Mesendoderm (in vitro differentiated cells): ENCODE measurements around the gene MEIS1.
A peak's percentile ranks its signal among the peaks of the same experiment; 100 is the strongest.

Experiments used
- DNase-seq: peaks from one replicate; pipeline ENCODE4 v3.0.0; 2013
- H2AK5ac ChIP-seq: 2 replicates; pipeline ENCODE4 v1.6.1; 2013; ENCODE audit warnings: low read length, inconsistent platforms
- H2BK120ac ChIP-seq: 2 replicates; pipeline ENCODE4 v1.6.1; 2013; ENCODE audit warnings: low read depth, mild to moderate bottlenecking, low read length, moderate library complexity, mixed read lengths
- H2BK15ac ChIP-seq: replicated peaks from 2 replicates; pipeline ENCODE4 v1.6.1; 2013; ENCODE audit warnings: low read depth, mild to moderate bottlenecking, moderate library complexity
- H2BK5ac ChIP-seq: 2 replicates; pipeline ENCODE4 v1.6.1; 2013; ENCODE audit warnings: low read length, inconsistent platforms
- H3K18ac ChIP-seq: 2 replicates; pipeline ENCODE4 v1.6.1; 2013; ENCODE audit warnings: mild to moderate bottlenecking, low read length, mixed read lengths
- H3K23ac ChIP-seq: one replicate; pipeline ENCODE4 v1.6.1; 2013; ENCODE audit warnings: low read length
- H3K27ac ChIP-seq: 2 replicates; pipeline ENCODE4 v1.5.1; 2013; ENCODE audit warnings: low read depth, mild to moderate bottlenecking, inconsistent platforms, low read length, moderate library complexity
- H3K27me3 ChIP-seq: 2 replicates; pipeline ENCODE4 v1.6.1; 2013; ENCODE audit warnings: low read length, control low read depth, mild to moderate bottlenecking, inconsistent platforms; ENCODE audit not compliant: insufficient read depth, poor library complexity
- H3K36me3 ChIP-seq: 2 replicates; pipeline ENCODE4 v1.6.1; 2013; ENCODE audit warnings: low read length, inconsistent platforms; ENCODE audit not compliant: control insufficient read depth, insufficient read depth
- H3K4ac ChIP-seq: one replicate; pipeline ENCODE4 v1.6.1; 2013; ENCODE audit warnings: low read depth, mild to moderate bottlenecking, low read length, moderate library complexity
- H3K4me1 ChIP-seq: 2 replicates; pipeline ENCODE4 v1.6.1; 2013; ENCODE audit warnings: low read depth, low read length, inconsistent platforms; ENCODE audit not compliant: control insufficient read depth
- H3K4me2 ChIP-seq: 2 replicates; pipeline ENCODE4 v1.6.1; 2013; ENCODE audit warnings: low read length
- H3K4me3 ChIP-seq: 2 replicates; pipeline ENCODE4 v1.5.1; 2013; ENCODE audit warnings: mild to moderate bottlenecking, low read length
- H3K56ac ChIP-seq: one replicate; pipeline ENCODE4 v1.6.1; 2013; ENCODE audit warnings: low read length
- H3K79me1 ChIP-seq: 2 replicates; pipeline ENCODE4 v1.6.1; 2013; ENCODE audit warnings: low read length, inconsistent platforms
- H3K79me2 ChIP-seq: 2 replicates; pipeline ENCODE4 v1.6.1; 2013; ENCODE audit warnings: mild to moderate bottlenecking, low read length; ENCODE audit not compliant: control insufficient read depth, insufficient read depth
- H3K9ac ChIP-seq: 2 replicates; pipeline ENCODE4 v1.6.1; 2013; ENCODE audit warnings: low read length, inconsistent platforms
- H4K5ac ChIP-seq: one replicate; pipeline ENCODE4 v1.6.1; 2013; ENCODE audit warnings: low read length
- H4K8ac ChIP-seq: one replicate; pipeline ENCODE4 v1.6.1; 2013; ENCODE audit warnings: low read depth, mild to moderate bottlenecking, control low read depth, low read length, moderate library complexity
- WGBS: extraction: QIAGEN DNeasy Blood & Tissue Kit; methylation state at CpG from one replicate; pipeline ENCODE4 v1.1.7; 2013; ENCODE audit warnings: low lambda C conversion rate, missing lambda C conversion rate; ENCODE audit not compliant: insufficient coverage; ENCODE audit errors: extremely low coverage; 5-methylcytosine and 5-hydroxymethylcytosine counted together

MEIS1 gene

GRCh38 chr2:66421612-66422011, 13.3 kb upstream of the MEIS1 start:
- H2AK5ac ChIP-seq, result no peak overlapping the region

GRCh38 chr2:66423391-66424124, 11.4 kb upstream of the MEIS1 start:
- no peak overlapping the region for H3K4me2 ChIP-seq
- H3K4me1 ChIP-seq, result no peaks in the 10 kb centered on the region
- no peak overlapping the region for H4K8ac ChIP-seq
- no peak overlapping the region for H2BK15ac ChIP-seq
- H3K4ac ChIP-seq, result no peak overlapping the region
- H3K27ac ChIP-seq, result no peak overlapping the region
- H3K79me2 ChIP-seq, result no peaks in the 10 kb centered on the region
- WGBS, result no CpG with 5 or more reads among the region's 2 CpGs
- H4K5ac ChIP-seq, result no peak overlapping the region
- H2AK5ac ChIP-seq, result no peak overlapping the region
- H2BK120ac ChIP-seq, result no peak overlapping the region
- H3K18ac ChIP-seq, result no peak overlapping the region
- H2BK5ac ChIP-seq, result no peak overlapping the region
- H3K56ac ChIP-seq, result no peak overlapping the region
- no peak for DNase-seq
- no peaks in the 10 kb centered on the region for H3K79me1 ChIP-seq
- H3K4me3 ChIP-seq, result no peak overlapping the region
- H3K9ac ChIP-seq, result no peak overlapping the region
- H3K27me3 ChIP-seq, result peaks cover 7% of the 10 kb centered on the region
- no peaks in the 10 kb centered on the region for H3K36me3 ChIP-seq
- no peak overlapping the region for H3K23ac ChIP-seq

More at GRCh38 chr2:66421612-66422011, 13.3 kb upstream of the MEIS1 start:
- Histone ChIP-seq H2BK120ac (no peak overlapping the region), H3K18ac (no peak overlapping the region), H2BK5ac (no peak overlapping the region), H3K27me3 (peaks cover 5% of the 10 kb centered on the region), H3K36me3 (no peaks in the 10 kb centered on the region), H3K56ac (no peak overlapping the region), H3K23ac (no peak overlapping the region), H3K79me2 (no peaks in the 10 kb centered on the region), H3K4me3 (no peak overlapping the region), H3K27ac (no peak overlapping the region), H3K4me1 (no peaks in the 10 kb centered on the region), H3K9ac (no peak overlapping the region), H3K79me1 (no peaks in the 10 kb centered on the region), H2BK15ac (no peak overlapping the region), H4K5ac (no peak overlapping the region), H4K8ac (no peak overlapping the region), H3K4ac (no peak overlapping the region), H3K4me2 (no peak overlapping the region)
- WGBS, result no CpG with 5 or more reads among the region's 1 CpG
- DNase-seq, result no peak

DNA sequence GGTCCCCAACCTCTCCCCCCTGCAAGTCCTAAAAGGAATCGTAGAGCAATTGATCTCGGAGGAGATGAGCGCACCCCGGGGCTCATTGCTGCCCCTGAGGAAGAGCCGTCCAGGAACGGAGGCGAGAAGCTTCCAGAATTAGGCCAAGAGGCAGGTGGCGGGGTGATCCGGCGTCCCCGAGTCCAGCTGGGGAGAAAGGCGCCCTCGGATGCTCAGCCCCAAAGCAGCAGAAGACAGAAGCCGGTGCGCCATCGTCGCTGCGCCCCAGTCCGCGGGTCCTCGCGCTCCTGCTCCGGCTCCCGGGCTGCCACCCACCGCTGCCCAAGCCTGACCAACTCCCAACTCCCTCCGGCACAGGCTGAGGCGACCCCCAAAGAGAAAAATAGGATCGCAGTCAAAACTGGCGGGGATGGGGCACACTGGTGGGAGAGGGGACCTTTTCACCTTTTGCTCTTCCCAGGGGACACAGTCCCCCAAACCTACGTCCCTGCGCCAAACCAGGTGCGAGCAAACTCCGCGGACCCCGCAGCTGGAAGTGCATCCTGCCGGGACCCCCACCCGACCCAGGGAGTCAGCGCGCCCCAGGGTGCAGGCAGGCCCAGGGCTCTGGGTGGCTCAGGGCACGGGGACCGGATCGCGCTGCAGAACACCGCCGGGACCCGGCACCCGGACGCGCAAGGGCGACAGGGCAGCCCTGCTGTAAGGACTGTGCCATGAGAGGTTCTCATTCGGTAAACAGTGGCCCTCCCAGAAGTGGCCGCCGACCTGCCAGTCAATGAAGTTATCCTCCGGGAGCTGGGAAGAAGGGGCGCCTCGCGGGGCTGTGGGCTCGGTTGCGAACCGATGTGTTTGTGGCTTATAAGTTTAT, 8.4 kb upstream of the MEIS1 start:
- H3K9ac ChIP-seq, result peak overlapping the region; percentile 43
- H3K56ac ChIP-seq, result peak overlapping the region; percentile 73
- no peak overlapping the region for H3K27ac ChIP-seq
- H3K4me1 ChIP-seq, result no peaks in the 10 kb centered on the region
- H3K4ac ChIP-seq, result no peak overlapping the region
- H4K8ac ChIP-seq, result no peak overlapping the region
- H3K27me3 ChIP-seq, result peaks cover 7% of the 10 kb centered on the region
- H2BK5ac ChIP-seq, result no peak overlapping the region
- H3K4me2 ChIP-seq, result peak overlapping the region; percentile 81
- no peaks in the 10 kb centered on the region for H3K36me3 ChIP-seq
- no CpG with 5 or more reads among the region's 60 CpGs for WGBS
- no peaks in the 10 kb centered on the region for H3K79me2 ChIP-seq
- no peak overlapping the region for H4K5ac ChIP-seq
- no peak overlapping the region for H2BK120ac ChIP-seq
- no peak overlapping the region for H3K23ac ChIP-seq
- H2AK5ac ChIP-seq, result no peak overlapping the region
- H3K18ac ChIP-seq, result no peak overlapping the region
- peak; percentile 24 for DNase-seq
- H2BK15ac ChIP-seq, result no peak overlapping the region
- peak overlapping the region; percentile 41 for H3K4me3 ChIP-seq
- no peaks in the 10 kb centered on the region for H3K79me1 ChIP-seq

- no peaks in the 10 kb centered on the region for H3K79me2 ChIP-seq
- H3K9ac ChIP-seq, result no peak overlapping the region
- no CpG with 5 or more reads among the region's 9 CpGs for WGBS
- no peak overlapping the region for H4K5ac ChIP-seq
- no peaks in the 10 kb centered on the region for H3K4me1 ChIP-seq
- H4K8ac ChIP-seq, result no peak overlapping the region
- no peak overlapping the region for H2BK120ac ChIP-seq
- H2AK5ac ChIP-seq, result no peak overlapping the region
- no peak overlapping the region for H3K4ac ChIP-seq
- H3K27ac ChIP-seq, result no peak overlapping the region
- no peaks in the 10 kb centered on the region for H3K79me1 ChIP-seq
- no peak overlapping the region for H2BK15ac ChIP-seq
- peaks cover 12% of the 10 kb centered on the region for H3K27me3 ChIP-seq
- no peak overlapping the region for H3K18ac ChIP-seq
- H2BK5ac ChIP-seq, result no peak overlapping the region
- no peak overlapping the region for H3K4me3 ChIP-seq
- no peak overlapping the region for H3K4me2 ChIP-seq
- DNase-seq, result no peak
- H3K36me3 ChIP-seq, result no peaks in the 10 kb centered on the region
- H3K23ac ChIP-seq, result no peak overlapping the region
- H3K56ac ChIP-seq, result no peak overlapping the region
Measured at GRCh38 chr2:66427300-66427699, 7.6 kb upstream of the MEIS1 start.

DNA sequence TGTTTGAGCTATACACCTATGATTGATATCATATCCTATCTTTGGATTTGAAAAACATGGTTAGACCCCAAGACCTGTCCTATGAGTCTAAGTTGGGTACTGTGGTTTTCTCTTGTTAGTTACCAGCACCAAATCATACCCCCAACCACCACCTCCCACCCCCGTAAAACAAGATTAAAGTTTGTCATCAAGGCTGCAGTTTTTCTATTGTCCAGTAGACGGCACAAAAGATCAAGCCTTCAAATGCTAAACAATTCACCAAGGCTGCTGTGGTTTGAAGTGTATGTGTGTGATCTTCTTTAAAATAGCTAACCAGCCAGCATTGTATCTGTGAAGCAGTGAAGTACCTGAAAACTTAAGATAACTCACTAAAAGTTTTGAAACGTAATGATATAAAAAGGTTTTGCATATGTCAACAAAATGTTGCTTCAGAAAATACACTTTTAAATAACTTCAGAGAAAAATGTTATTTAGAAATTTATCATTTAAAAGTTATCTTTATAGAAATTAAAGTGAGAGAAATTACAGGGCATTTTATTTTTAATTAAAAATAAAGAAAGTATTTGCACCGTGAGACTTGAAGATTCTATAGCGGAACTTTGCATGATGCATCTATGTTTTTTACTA, 5.8 kb upstream of the MEIS1 start:
- no CpG with 5 or more reads among the region's 5 CpGs for WGBS

More for the DNA sequence above, 5.8 kb upstream of the MEIS1 start:
- Histone ChIP-seq H3K4me1 (no peaks in the 10 kb centered on the region), H3K23ac (no peak overlapping the region), H3K27me3 (peaks cover 12% of the 10 kb centered on the region), H3K18ac (no peak overlapping the region), H2BK120ac (no peak overlapping the region), H2BK5ac (no peak overlapping the region), H3K4ac (no peak overlapping the region), H3K79me1 (no peaks in the 10 kb centered on the region), H3K79me2 (no peaks in the 10 kb centered on the region), H3K4me2 (no peak overlapping the region), H3K9ac (no peak overlapping the region), H4K5ac (no peak overlapping the region), H3K56ac (no peak overlapping the region), H3K36me3 (no peaks in the 10 kb centered on the region), H2AK5ac (no peak overlapping the region), H2BK15ac (no peak overlapping the region), H3K27ac (no peak overlapping the region), H4K8ac (no peak overlapping the region), H3K4me3 (no peak overlapping the region)
- DNase-seq, result peak; percentile 82
